Stimulated activated effector memory CD8-positive, alpha-beta T cell treated with anti-CD3 and anti-CD28 coated beads, Interleukin-12 subunit alpha, Interleukin-12 subunit beta, amount 100 ng/mL, for 72 hours (primary cell): ENCODE measurements around the gene UBA52.
"Not testable (repeated sequence)": the region's sequence is repeated elsewhere in the genome, so short reads cannot be mapped to it uniquely, and the experiment has no call there.

Experiments
- ATAC-seq: fragments of 150-1000 bp; cut with Tn5 transposase; 2 replicates; pipeline ENCODE4 v1.10.0; 2021
- DNase-seq, 2 donors: peaks; one replicate each; pipeline ENCODE4 v3.0.0; 2021 to 2022; ENCODE audit warnings: low spot score in 2 of 2
- H3K27ac Mint-ChIP-seq: one replicate; pipeline ENCODE4 v1.8.0; 2022; ENCODE audit warnings: mild to moderate bottlenecking, mixed read lengths
- H3K36me3 Mint-ChIP-seq: one replicate; pipeline ENCODE4 v1.8.0; 2022; ENCODE audit warnings: mild to moderate bottlenecking, mixed read lengths
- H3K4me1 Mint-ChIP-seq: one replicate; pipeline ENCODE4 v1.8.0; 2022; ENCODE audit warnings: mixed read lengths
- H3K4me3 Mint-ChIP-seq: one replicate; pipeline ENCODE4 v1.8.0; 2022; ENCODE audit warnings: mild to moderate bottlenecking, mixed read lengths
- H3K9me3 Mint-ChIP-seq: one replicate; pipeline ENCODE4 v1.8.0; 2022; ENCODE audit warnings: mixed read lengths

Gene UBA52

DNA sequence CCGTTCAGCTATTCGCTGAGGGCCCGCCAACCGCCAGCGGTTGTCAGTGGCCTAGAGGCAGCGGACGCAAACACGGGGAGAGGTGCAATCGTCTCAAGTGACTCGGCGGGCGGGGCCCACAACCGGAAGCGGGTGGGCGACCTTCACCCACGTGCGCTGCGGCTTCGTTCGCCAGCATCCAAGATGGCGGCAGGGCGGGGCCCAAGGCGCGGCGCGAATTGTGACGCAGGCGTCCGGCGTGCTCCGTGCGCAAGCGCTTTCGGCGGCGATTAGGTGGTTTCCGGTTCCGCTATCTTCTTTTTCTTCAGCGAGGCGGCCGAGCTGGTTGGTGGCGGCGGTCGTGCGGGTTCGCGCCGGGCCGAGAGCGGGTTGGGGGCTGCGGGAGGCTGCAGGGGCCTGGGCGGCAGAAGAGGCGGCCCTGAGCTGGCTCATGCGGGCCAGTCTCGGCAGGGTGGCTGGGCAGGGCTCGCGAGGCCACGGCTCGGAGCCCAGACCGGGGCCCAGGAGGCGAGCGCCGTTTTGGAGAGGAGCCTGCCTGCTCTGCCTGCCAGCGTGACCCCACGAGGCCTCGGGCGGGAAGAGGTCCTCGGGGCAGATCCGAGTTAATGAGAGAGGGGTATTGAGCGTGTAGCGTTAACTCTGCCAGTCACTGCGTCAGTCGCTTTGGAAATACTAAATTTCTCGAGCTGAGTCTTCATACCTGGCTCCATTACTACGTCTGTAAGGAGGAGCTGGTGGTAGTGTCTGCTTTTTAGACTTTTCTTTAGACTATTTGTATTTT lies at the start of gene UBA52:
Gene UBA52 (plus strand): TSS at position 294 of the 781 bp plus-strand sequence. CDS start 1,444 bp downstream, outside the sequence.
- Mint-ChIP-seq H3K27ac (peak within 1 kb of the TSS; percentile 97), H3K4me1 (peaks cover 37% of the 10 kb centered on the region), H3K4me3 (peak within 1 kb of the TSS; percentile 83), H3K36me3 (peaks cover 100% of the 10 kb centered on the region), H3K9me3 (no peaks in the 10 kb centered on the region)
- ATAC-seq (peak; percentile 96), DNase-seq (peak; percentile 98 to 100)

DNA sequence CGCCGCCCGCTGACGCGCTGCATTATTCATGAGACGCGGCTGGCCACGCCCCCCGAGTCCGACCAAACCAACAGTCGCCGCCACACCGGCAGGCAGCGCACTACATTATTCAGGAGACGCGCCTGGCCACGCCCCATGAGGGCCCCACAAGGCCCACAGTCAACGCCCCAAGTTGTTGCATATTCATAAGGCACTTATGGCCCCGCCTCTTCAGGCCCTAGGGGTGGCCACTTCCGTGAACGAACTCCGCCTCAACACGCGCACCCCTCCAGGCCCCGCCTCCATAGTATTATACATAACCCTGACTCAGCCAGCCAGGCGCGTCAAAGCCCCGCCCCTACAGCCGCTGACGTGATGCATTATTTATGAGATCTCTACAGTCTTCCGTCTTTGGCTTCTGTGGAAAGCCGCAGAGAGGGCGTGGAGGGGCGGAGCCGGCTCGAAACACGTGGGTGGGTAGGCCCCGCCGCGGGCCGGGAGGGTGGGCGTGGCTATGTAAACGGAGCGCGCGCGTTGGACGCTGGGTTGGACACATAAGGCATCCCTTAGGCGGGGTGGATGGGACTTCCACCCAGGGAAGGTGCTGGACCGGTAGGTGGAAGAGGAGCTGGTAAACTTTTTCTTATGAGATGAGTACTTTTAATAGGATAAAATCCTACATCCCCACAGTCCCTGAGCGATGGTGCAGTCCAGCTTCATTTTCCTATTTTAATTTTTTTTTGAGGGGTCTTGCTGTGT lies 49.4 kb upstream of the UBA52 start:
- DNase-seq = peak; percentile 99 to 100
- Mint-ChIP-seq H3K27ac (peak overlapping the region; percentile 96), H3K4me1 (peaks cover 34% of the 10 kb centered on the region), H3K36me3 (peaks cover 37% of the 10 kb centered on the region), H3K9me3 (no peaks in the 10 kb centered on the region), H3K4me3 (peak overlapping the region; percentile 96)
- ATAC-seq = peak; percentile 95

DNA sequence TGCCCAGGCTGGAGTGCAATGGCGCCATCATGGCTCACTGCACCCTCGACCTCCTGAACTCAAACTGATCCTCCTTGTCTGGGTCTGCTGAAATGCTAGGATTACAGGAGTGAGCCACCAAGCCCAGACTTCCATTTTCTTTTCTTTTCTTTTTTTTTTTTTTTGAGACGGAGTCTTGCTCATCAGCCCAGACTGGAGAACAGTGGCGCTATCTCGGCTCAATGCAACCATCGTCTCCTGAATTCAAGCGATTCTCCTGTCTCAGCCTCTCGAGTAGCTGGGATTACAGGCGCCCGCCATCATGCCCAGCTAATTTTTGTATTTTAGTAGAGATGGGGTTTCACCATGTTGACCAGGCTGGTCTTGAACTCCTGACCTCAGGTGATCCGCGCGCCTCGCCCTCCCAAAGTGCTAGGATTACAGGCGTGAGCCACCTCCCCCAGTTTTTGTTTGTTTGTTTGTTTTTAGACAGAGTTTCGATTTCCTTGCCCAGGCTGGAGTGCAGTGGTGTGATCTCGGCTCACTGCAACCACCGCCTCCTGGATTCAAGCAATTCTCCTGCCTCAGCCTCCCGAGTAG lies 48.7 kb upstream of the UBA52 start:
- Mint-ChIP-seq H3K27ac (peak overlapping the region; percentile 96), H3K4me1 (peaks cover 28% of the 10 kb centered on the region), H3K36me3 (peaks cover 31% of the 10 kb centered on the region), H3K4me3 (peak overlapping the region; percentile 96)
- ATAC-seq, H3K9me3 Mint-ChIP-seq, DNase-seq: not testable (repeated sequence)

DNA sequence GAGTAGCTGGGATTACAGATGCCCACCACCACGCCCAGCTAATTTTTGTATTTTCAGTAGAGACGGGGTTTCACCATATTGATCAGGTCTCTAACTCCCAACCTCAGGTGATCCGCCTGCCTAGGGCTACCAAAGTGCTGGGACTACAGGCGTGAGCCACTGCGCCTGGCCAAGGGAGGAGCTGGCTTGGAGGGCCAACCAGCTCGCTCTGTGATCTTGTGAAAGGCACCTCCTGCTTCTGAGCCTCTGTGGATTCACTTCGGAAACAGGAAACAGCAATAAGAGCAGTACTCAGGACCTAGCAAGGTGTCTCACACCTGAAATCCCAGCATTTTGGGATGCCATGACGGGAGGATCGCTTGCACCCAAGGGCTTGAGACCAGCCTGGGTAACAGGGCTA lies 47.8 kb upstream of the UBA52 start:
- ATAC-seq (no peak), DNase-seq (no peak)
- Mint-ChIP-seq H3K4me3 (peak overlapping the region; percentile 96), H3K4me1 (peaks cover 19% of the 10 kb centered on the region), H3K27ac (peak overlapping the region; percentile 67), H3K9me3 (no peaks in the 10 kb centered on the region), H3K36me3 (peaks cover 33% of the 10 kb centered on the region)

DNA sequence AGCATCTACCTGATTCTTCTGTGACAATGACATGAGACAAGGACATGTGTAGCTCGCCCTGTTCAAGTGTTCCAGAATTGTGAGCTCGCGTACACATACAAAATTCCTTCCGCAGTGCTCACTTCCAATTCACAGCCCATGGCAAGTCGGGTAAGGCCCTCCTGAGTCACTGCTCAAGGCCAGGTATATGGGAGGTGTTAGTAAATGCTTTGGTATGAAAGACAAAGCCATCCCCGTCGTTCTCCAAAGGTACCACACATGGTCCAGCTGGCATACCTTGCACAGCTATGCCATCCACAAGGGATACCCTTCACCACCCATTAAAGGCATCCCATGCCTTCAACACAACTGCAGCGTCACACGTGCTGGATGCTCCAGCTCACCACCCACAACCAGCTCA lies 45.3 kb upstream of the UBA52 start:
- Mint-ChIP-seq H3K9me3 (no peaks in the 10 kb centered on the region), H3K36me3 (peaks cover 16% of the 10 kb centered on the region)
- DNase-seq = no peak

DNA sequence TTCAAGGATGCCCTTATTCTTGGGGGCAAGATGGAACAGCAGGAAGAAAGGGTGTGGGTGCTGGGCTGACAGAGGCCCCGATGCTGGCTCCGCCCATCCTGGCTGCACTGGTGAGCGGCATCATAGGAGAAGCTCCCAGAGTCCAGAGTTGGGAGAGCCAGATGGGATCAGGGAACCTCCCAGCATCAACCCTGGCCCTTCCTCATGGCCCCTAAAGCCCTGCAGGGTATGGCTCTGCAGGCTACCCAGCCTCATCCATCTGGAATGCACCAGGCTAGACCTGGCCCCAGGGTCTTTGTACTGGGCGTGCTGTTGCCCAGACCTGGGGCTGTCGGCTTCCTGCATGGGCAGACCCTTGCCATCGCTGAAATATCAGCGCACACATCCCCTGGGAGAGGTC lies 41.9 kb upstream of the UBA52 start:
- H3K4me3 Mint-ChIP-seq = no peak overlapping the region
- no peak overlapping the region for H3K27ac Mint-ChIP-seq
- ATAC-seq (peak; percentile 29), DNase-seq (no peak)
- no peaks in the 10 kb centered on the region for H3K4me1 Mint-ChIP-seq
- no peaks in the 10 kb centered on the region for H3K9me3 Mint-ChIP-seq
- H3K36me3 Mint-ChIP-seq = peaks cover 42% of the 10 kb centered on the region

More for the DNA sequence above, 45.3 kb upstream of the UBA52 start:
- H3K27ac Mint-ChIP-seq = no peak overlapping the region
- H3K4me1 Mint-ChIP-seq = no peaks in the 10 kb centered on the region
- H3K4me3 Mint-ChIP-seq = no peak overlapping the region
- no peak for ATAC-seq

DNA sequence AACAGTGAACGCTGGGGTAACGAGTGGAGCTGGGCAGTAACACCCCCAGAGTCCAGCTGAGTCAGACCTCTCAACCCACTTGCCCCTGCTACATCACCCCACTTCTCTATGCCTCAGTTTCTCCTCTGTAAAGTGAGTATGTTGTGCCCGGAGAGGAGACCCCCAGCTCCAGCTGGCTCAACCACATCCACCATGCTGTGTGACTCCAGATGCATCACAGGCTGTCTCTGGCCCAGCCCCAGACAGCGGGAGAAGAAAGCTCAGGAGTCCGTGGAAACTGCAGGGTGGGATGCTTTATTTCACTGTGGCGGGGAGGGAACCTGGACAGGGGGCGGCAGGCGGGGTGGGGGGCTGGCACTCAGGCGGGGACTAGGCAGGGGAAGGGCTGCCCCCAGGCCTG lies 40.2 kb upstream of the UBA52 start:
- H3K4me1 Mint-ChIP-seq = no peaks in the 10 kb centered on the region

DNA sequence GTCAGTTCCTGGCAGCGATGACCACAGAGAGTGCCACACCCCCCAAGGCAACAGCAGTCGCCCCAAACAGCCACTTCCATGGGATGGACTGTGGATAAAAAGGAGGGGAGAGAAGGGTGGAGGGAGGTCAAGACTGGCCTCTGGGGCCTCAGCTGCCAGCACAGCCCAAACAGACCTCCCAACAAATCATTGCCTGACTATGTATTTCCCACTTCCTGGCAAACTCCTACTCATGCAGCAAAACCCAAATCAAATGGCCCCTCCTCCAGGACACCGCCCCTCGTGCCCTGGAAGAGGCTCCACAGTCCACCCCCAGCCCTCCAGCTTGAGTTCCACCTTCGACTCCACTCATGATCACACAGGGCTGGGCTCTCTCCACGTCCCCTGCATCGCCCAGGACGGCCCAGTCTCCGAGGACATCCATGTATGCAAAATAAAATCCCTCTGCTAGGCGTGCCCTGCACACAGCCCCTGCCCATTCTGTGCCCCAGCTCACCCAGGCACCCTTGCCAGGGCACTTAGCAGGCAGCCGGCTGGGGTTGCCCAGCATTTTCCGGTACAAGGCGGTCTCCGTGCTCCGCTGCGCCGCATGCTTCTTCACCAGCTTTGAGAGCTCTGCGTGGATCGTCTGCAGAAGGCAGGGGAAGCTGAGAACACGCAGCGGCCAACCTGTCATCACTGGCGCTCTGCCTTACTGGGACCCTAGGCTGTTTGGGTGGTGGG lies 39.3 kb upstream of the UBA52 start:
- H3K4me1 Mint-ChIP-seq = no peaks in the 10 kb centered on the region
- H3K9me3 Mint-ChIP-seq = no peaks in the 10 kb centered on the region
- H3K4me3 Mint-ChIP-seq = no peak overlapping the region
- peaks cover 68% of the 10 kb centered on the region for H3K36me3 Mint-ChIP-seq
- H3K27ac Mint-ChIP-seq = peak overlapping the region; percentile 17
- no peak for DNase-seq
- ATAC-seq = no peak

More for the DNA sequence above, 40.2 kb upstream of the UBA52 start:
- DNase-seq (no peak), ATAC-seq (no peak)
- Mint-ChIP-seq H3K9me3 (no peaks in the 10 kb centered on the region), H3K36me3 (peaks cover 59% of the 10 kb centered on the region), H3K4me3 (no peak overlapping the region), H3K27ac (no peak overlapping the region)

DNA sequence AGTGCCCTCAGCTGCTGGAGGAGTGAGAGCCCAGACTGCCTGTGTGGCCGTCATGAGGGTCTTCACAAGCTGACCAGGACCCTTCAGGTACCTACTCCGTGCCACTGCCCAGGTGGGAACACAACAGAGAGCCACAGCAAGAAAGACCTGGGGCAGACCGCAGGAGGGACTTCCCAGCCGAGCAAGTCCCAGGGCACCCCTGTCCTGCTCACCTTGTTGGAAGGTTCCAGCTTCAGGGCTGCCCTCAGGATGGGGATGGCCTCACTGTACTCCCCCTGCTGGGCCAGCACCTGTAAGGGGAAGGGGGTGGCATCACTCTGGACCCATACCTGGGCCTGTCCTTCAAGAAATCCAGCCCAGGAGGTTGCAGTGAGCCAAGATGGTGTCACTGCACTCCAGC lies 38.6 kb upstream of the UBA52 start:
- ATAC-seq (no peak), DNase-seq (no peak)
- Mint-ChIP-seq H3K4me3 (no peak overlapping the region), H3K27ac (peak overlapping the region; percentile 17), H3K4me1 (no peaks in the 10 kb centered on the region), H3K36me3 (peaks cover 75% of the 10 kb centered on the region), H3K9me3 (no peaks in the 10 kb centered on the region)

DNA sequence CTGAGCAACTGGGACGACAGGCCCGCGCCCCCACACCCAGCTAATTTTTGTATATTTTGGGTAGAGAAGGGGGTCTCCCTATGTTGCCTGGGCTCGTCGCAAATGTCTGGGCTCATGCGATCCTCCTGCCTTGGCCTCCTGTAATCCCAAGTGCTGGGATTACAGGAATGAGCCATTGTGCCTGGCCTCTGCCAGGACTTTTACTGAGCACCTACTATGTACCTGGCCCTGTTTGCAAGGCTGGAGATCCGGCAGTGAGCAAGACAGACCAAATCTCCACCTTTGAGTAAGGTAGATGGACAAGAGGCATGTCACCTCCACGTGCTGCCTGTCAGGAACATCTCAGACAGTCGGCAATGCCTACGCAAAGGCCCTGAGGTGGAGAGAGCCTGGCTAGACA lies 35.2 kb upstream of the UBA52 start:
- H3K4me1 Mint-ChIP-seq = peaks cover 8% of the 10 kb centered on the region
- no peak overlapping the region for H3K4me3 Mint-ChIP-seq
- no peaks in the 10 kb centered on the region for H3K9me3 Mint-ChIP-seq
- no peak for DNase-seq
- no peak overlapping the region for H3K27ac Mint-ChIP-seq
- ATAC-seq = no peak
- peaks cover 99% of the 10 kb centered on the region for H3K36me3 Mint-ChIP-seq

DNA sequence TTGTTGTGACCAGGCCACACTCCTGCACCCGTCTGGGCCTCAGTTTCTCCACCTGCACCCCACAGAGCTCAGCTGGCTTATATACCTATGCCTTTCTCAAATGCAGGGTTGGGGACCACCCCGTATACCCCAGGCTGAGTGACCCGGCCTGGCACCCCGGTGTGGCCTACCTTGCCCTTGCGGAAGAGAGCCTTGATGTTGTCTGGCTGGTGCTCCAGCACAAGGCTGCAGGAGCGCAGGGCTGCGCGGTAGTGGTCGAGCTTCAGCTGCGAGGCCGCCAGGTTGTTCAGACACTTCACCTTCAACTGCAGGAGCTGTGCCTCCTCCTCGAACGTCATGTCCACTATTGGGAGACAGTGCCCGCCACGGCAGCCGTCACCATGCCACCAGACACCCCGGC lies 34.2 kb upstream of the UBA52 start:
- ATAC-seq = no peak
- no peak overlapping the region for H3K27ac Mint-ChIP-seq
- peaks cover 100% of the 10 kb centered on the region for H3K36me3 Mint-ChIP-seq
- H3K4me3 Mint-ChIP-seq = no peak overlapping the region
- no peak for DNase-seq
- peaks cover 18% of the 10 kb centered on the region for H3K4me1 Mint-ChIP-seq
- no peaks in the 10 kb centered on the region for H3K9me3 Mint-ChIP-seq

DNA sequence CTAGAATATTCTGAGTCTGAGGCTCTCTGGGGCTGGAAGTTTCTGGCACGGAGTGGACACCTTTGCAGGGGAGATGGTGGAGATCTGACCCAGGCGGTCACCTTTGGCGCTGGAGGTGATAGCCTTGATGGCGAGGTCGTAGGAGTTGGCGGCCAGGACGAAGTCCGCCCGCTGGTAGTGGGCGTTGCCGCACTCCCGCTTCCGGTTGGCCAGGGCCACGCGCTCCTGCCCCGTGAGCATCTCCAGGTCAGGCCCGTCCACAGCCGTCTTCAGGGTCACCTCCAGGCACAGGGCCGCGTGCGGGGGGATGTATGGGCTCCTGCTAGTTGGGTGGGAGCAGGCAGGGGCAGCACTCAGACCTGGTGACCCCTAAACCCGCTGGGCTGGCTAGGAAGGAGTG lies 33.5 kb upstream of the UBA52 start:
- Mint-ChIP-seq H3K4me3 (no peak overlapping the region), H3K9me3 (no peaks in the 10 kb centered on the region), H3K36me3 (peaks cover 96% of the 10 kb centered on the region), H3K27ac (no peak overlapping the region), H3K4me1 (peaks cover 22% of the 10 kb centered on the region)
- DNase-seq (no peak), ATAC-seq (no peak)

DNA sequence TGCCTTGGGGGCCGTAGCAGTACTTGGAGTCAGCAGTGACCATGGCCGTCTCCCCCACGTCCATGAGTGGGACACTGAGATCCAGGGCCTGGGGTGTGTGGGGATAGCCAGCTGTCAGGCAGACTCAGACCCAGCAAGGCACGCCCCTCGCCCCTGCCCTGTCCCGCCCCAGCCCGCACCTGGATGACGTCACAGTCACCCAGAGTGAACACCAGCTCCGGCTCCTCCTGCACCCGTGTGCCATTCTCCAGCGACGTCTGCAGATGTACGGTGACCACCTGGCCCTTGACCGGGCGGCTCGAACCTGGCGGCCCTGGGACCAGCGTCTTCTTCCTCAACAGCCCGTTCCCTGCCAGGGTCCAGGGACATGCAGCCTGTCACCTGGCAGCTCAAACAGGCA lies 32.3 kb upstream of the UBA52 start:
- Mint-ChIP-seq H3K36me3 (peaks cover 93% of the 10 kb centered on the region), H3K9me3 (no peaks in the 10 kb centered on the region), H3K4me1 (peaks cover 29% of the 10 kb centered on the region), H3K27ac (no peak overlapping the region), H3K4me3 (no peak overlapping the region)
- no peak for ATAC-seq
- no peak for DNase-seq

DNA sequence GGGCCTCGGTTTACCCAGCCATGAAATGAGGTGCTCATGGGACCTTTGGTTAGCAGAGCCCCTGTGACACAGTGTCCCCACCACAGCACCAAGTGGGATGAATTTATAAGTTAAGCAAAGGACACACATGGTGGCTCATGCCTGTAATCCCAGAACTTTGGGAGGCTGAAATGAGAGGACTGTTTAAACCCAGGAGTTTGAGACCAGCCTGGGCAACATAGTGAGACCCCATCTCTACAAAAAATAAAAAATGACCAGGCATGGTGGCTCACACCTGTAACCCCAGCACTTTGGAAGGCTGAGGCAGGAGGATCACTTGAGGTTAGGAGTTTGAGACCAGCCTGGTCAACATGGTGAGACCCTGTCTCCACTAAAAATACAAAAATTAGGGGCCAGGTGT lies 31.5 kb upstream of the UBA52 start:
- not testable (repeated sequence) for H3K9me3 Mint-ChIP-seq, ATAC-seq, DNase-seq, H3K4me3 Mint-ChIP-seq
- Mint-ChIP-seq H3K4me1 (peaks cover 32% of the 10 kb centered on the region), H3K36me3 (peaks cover 93% of the 10 kb centered on the region), H3K27ac (peak overlapping the region; percentile 32)
